Keratinocyte (primary cell): ENCODE results near the gene TMEM258. TPM values are rescaled to one million over a fixed set of nuclear protein-coding genes. Genes with fewer than 3 reads are reported as not detected.

ENCODE experiments used
- DNase-seq: peaks from one replicate; pipeline ENCODE4 v3.0.0-alpha.2; 2011; ENCODE audit warnings: low read depth, missing footprints, low spot score
- FAIRE-seq: peaks from 2 replicates; lab custom pipeline; 2011; peaks lifted over from hg19 to GRCh38; lab: Jason Lieb, UNC
- H2AFZ ChIP-seq: 2 replicates; pipeline ENCODE4 v1.6.0; 2012; ENCODE audit warnings: low read length, control low read depth, inconsistent platforms; ENCODE audit not compliant: control insufficient read depth
- H3K27ac ChIP-seq: 2 replicates; pipeline ENCODE4 v1.5.1; 2011; ENCODE audit warnings: low read length; ENCODE audit not compliant: control insufficient read depth, insufficient read depth
- H3K27me3 ChIP-seq: 3 replicates; pipeline ENCODE4 v1.6.0; 2011; ENCODE audit warnings: low read length; ENCODE audit not compliant: control insufficient read depth, insufficient read depth; ENCODE audit errors: extremely low read depth
- H3K36me3 ChIP-seq, 2 experiments: 2 replicates in 1 of 2; 3 replicates in 1 of 2; pipeline ENCODE4 v1.5.1; 2011; ENCODE audit warnings: low read length in 2 of 2, mild to moderate bottlenecking in 1 of 2; ENCODE audit not compliant: control insufficient read depth in 2 of 2, insufficient read depth in 2 of 2; ENCODE audit errors: extremely low read depth in 1 of 2
- H3K4me1 ChIP-seq: 3 replicates; pipeline ENCODE4 v1.5.1; 2011; ENCODE audit warnings: low read length; ENCODE audit not compliant: control insufficient read depth, insufficient read depth; ENCODE audit errors: extremely low read depth
- H3K4me2 ChIP-seq: 3 replicates; pipeline ENCODE4 v1.6.0; 2011; ENCODE audit warnings: low read depth, low read length; ENCODE audit not compliant: control insufficient read depth, insufficient read depth; ENCODE audit errors: extremely low read depth
- H3K4me3 ChIP-seq, 3 experiments: fragments of 200-600 bp in 1 of 3; sonication (generic) in 1 of 3; 2 replicates in 2 of 3; 3 replicates in 1 of 3; pipeline ENCODE4 v1.5.1; 2011 to 2016; ENCODE audit warnings: low read length in 3 of 3, mild to moderate bottlenecking in 3 of 3, control low read depth in 2 of 3, inconsistent platforms in 1 of 3, low read depth in 1 of 3, mixed read lengths in 1 of 3, mixed run types in 1 of 3, moderate library complexity in 1 of 3; ENCODE audit not compliant: control insufficient read depth in 2 of 3, insufficient read depth in 2 of 3; ENCODE audit errors: extremely low read depth in 1 of 3
- H3K79me2 ChIP-seq: 2 replicates; pipeline ENCODE4 v1.6.0; 2012; ENCODE audit warnings: low read length; ENCODE audit not compliant: control insufficient read depth, insufficient read depth
- H3K9ac ChIP-seq: 3 replicates; pipeline ENCODE4 v1.6.0; 2011; ENCODE audit warnings: low read length; ENCODE audit not compliant: control insufficient read depth, insufficient read depth; ENCODE audit errors: extremely low read depth
- H3K9me1 ChIP-seq: 3 replicates; pipeline ENCODE4 v1.6.0; 2011; ENCODE audit warnings: low read length; ENCODE audit not compliant: control insufficient read depth, insufficient read depth; ENCODE audit errors: extremely low read depth
- H3K9me3 ChIP-seq: 2 replicates; pipeline ENCODE4 v1.5.1; 2012; ENCODE audit warnings: low read depth, low read length; ENCODE audit not compliant: control insufficient read depth
- H4K20me1 ChIP-seq: 3 replicates; pipeline ENCODE4 v1.6.0; 2011; ENCODE audit warnings: low read length; ENCODE audit not compliant: control insufficient read depth, insufficient read depth; ENCODE audit errors: extremely low read depth
- CTCF ChIP-seq, 3 experiments: IDR thresholded peaks in 1 of 3; conservative IDR thresholded peaks in 1 of 3; optimal IDR thresholded peaks in 1 of 3; 2 replicates in 2 of 3; 3 replicates in 1 of 3; pipeline versions ENCODE3 to v1.5.1; 2011; ENCODE audit warnings: low read length in 3 of 3, mild to moderate bottlenecking in 3 of 3, moderate library complexity in 2 of 3, control low read depth in 1 of 3, inconsistent platforms in 1 of 3; ENCODE audit not compliant: insufficient read depth in 2 of 3; ENCODE audit errors: extremely low read depth in 1 of 3
- EZH2 ChIP-seq: IDR thresholded peaks from one replicate; pipeline ENCODE4 v1.6.1; 2012; ENCODE audit warnings: inconsistent platforms, mild to moderate bottlenecking, low read length, moderate library complexity
- dilution Hi-C: fragments of 300-500 bp; cut with MboI; formaldehyde crosslinking; loops from one replicate; pipeline ENCODE4 v1.7.0; 2020; ENCODE audit warnings: low sequenced_read_pairs; ENCODE audit not compliant: extremely low pct_ligation_motif_present
- polyA plus RNA-seq, 5 experiments: library from polyadenylated mRNA; depleted of rRNA in 3 of 5; stranded (reverse) in 3 of 5; stranded (forward) in 1 of 5; unstranded in 1 of 5; fragments of >200 nt; gene quantifications; 1 replicate in 1 of 5; 2 replicates in 3 of 5; 3 replicates in 1 of 5; pipeline versions ENCODE4 v1.2.1 to v1.2.3, GENCODE V29; 2011 to 2012; ENCODE audit warnings: missing spikeins in 2 of 5, low read depth in 1 of 5, low replicate concordance in 1 of 5

Gene TMEM258
- polyA plus RNA-seq, 1 donor (not counting 4 experiments of a cell fraction or from before 2014, with no cell fraction given) = 249 TPM

GRCh38 chr11:61778920-61779650 lies 13.3 kb downstream of the TMEM258 start:
- Histone ChIP-seq H3K9me3 (no peaks in the 10 kb centered on the region), H3K4me2 (no peak overlapping the region), H3K79me2 (no peaks in the 10 kb centered on the region), H3K36me3 (no peaks in the 10 kb centered on the region), H3K27ac (no peak overlapping the region), H3K4me1 (peaks cover 11% of the 10 kb centered on the region), H3K27me3 (peaks cover 11% of the 10 kb centered on the region), H3K9me1 (no peaks in the 10 kb centered on the region), H4K20me1 (no peaks in the 10 kb centered on the region), H3K9ac (no peak overlapping the region), H2AFZ (no peak overlapping the region), H3K4me3 (no peak overlapping the region)
- no peak for FAIRE-seq
- TF ChIP-seq EZH2 = no peak
- TF ChIP-seq CTCF (optimal IDR thresholded peaks at IDR 0.05 in 1 of 3, IDR thresholded peaks at IDR 0.05 in 1 of 3, conservative IDR thresholded peaks at IDR 0.05 in 1 of 3; ENCODE audit: extremely low read depth in 1 of 3, insufficient read depth in 2 of 3, low read length in 3 of 3) = no peak
- dilution Hi-C loops = no loop called here
- DNase-seq = no peak

- DNase-seq (no peak), FAIRE-seq (no peak)
- dilution Hi-C loops = no loop called here
- Histone ChIP-seq H3K79me2 (no peaks in the 10 kb centered on the region), H3K9ac (no peak overlapping the region), H3K27ac (no peak overlapping the region), H3K4me1 (peaks cover 11% of the 10 kb centered on the region), H4K20me1 (no peaks in the 10 kb centered on the region), H3K4me3 (no peak overlapping the region), H3K36me3 (no peaks in the 10 kb centered on the region), H2AFZ (no peak overlapping the region), H3K27me3 (peaks cover 11% of the 10 kb centered on the region), H3K4me2 (no peak overlapping the region), H3K9me3 (no peaks in the 10 kb centered on the region), H3K9me1 (no peaks in the 10 kb centered on the region)
- no peak for TF ChIP-seq CTCF (optimal IDR thresholded peaks at IDR 0.05 in 1 of 3, IDR thresholded peaks at IDR 0.05 in 1 of 3, conservative IDR thresholded peaks at IDR 0.05 in 1 of 3; ENCODE audit: extremely low read depth in 1 of 3, insufficient read depth in 2 of 3, low read length in 3 of 3)
- TF ChIP-seq EZH2 = no peak
These were observed 14.0 kb downstream of the TMEM258 start for GRCh38 chr11:61778357-61778886.
